NCI-H226 (cell line): Measurements from ENCODE around the gene TCEAL5.
"Not testable (repeated sequence)": the region's sequence is repeated elsewhere in the genome, so short reads cannot be mapped to it uniquely, and the experiment has no call there.

ENCODE experiments used
- DNase-seq: peaks from one replicate; pipeline ENCODE4 v3.0.0-alpha.2; 2015

TCEAL5 gene

DNA sequence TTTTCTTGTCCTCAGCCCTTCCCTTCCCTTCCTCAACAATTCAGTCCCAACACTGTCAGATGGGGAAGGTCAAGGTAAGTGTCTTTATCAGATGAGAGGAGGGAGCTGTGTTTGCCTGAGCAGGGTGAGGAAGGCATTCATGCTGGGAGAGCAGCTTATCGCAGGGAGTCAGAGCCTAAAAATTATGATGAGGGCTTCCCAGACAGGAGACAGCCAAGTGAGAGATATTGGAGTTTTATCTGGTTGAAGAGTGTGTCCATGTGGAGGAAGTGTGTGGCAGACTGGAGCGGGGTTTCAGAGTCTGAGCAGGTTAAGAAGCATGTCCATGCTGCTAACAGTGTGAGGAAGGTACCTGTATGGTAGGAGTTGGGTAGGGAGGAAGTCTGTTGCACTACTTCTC lies 43.3 kb downstream of the TCEAL5 start:
- DNase-seq, result no peak

- not testable (repeated sequence) for DNase-seq
These were observed 50.6 kb downstream of the TCEAL5 start for GRCh38 chrX:103225918-103226317.
